Tibial nerve (tissue), 4 donors: ENCODE data around the gene FAM216B.

Experiments
- EP300 ChIP-seq, 2 donors: sonication (generic); formaldehyde crosslinking; IDR thresholded peaks; one replicate each; pipeline ENCODE4 v1.6.1; 2017; ENCODE audit warnings: antibody characterized with exemption in 2 of 2, mild to moderate bottlenecking in 1 of 2
- TF ChIP-seq, protein P1 (sequence below), 5 experiments: fragments of 200-600 bp in 3 of 5; fragments of 450-650 bp in 2 of 5; sonication (generic) in 3 of 5; IDR thresholded peaks; one replicate each; pipeline ENCODE4 v1.5.1; 2016 to 2019; ENCODE audit warnings: antibody characterized with exemption in 5 of 5, mild to moderate bottlenecking in 3 of 5, moderate library complexity in 2 of 5

DNA sequence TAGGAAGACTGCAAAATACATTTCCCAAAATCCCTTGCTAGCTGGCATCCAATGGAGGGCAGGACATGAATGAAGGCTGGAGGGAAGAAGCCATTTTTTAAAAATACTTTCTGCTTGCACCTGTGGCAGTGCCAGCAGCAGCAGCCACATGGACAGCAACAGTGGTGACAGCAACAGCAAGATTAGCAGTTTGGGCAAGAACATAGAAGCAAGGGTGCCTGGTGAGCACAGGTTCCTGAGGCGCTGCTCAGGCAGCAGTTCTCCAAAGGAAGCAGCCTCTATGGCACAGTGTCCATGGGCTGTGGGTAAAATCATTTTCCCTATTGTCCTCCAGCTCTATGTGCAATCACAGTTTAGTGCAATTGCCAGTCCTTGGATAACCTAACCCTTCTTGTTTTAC, 1.3 kb upstream of the FAM216B start:
- TF ChIP-seq, protein P1, sequence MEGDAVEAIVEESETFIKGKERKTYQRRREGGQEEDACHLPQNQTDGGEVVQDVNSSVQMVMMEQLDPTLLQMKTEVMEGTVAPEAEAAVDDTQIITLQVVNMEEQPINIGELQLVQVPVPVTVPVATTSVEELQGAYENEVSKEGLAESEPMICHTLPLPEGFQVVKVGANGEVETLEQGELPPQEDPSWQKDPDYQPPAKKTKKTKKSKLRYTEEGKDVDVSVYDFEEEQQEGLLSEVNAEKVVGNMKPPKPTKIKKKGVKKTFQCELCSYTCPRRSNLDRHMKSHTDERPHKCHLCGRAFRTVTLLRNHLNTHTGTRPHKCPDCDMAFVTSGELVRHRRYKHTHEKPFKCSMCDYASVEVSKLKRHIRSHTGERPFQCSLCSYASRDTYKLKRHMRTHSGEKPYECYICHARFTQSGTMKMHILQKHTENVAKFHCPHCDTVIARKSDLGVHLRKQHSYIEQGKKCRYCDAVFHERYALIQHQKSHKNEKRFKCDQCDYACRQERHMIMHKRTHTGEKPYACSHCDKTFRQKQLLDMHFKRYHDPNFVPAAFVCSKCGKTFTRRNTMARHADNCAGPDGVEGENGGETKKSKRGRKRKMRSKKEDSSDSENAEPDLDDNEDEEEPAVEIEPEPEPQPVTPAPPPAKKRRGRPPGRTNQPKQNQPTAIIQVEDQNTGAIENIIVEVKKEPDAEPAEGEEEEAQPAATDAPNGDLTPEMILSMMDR (IDR thresholded peaks at IDR 0.05) = no peak
- TF ChIP-seq EP300 (IDR thresholded peaks at IDR 0.05) = no peak
